ENCODE measurements around the gene HELQ. TPM values are rescaled to one million over a fixed set of nuclear protein-coding genes. Genes with fewer than 3 reads are reported as not detected.
A peak's percentile ranks its signal among the peaks of the same experiment; 100 is the strongest.
"Not testable (repeated sequence)": the region's sequence is repeated elsewhere in the genome, so short reads cannot be mapped to it uniquely, and the experiment has no call there.

Gene HELQ
- polyA plus RNA-seq (2012; ENCODE audit: missing spikeins): 8.0 TPM

- TF ChIP-seq POLR2A (IDR thresholded peaks at IDR 0.05; ENCODE audit: low read depth, low read length) (peak; percentile 97), TAF1 (IDR thresholded peaks at IDR 0.05; ENCODE audit: borderline replicate concordance, low read depth, low read length) (peak; percentile 91), POLR2AphosphoS5 (IDR thresholded peaks at IDR 0.05; ENCODE audit: low read depth, low read length) (peak; percentile 94)
- FAIRE-seq (peak; percentile 99), DNase-seq (ENCODE audit: insufficient read length) (peak; percentile 73)
Measured at GRCh38 chr4:83455281-83456183, at the start of gene HELQ, which contains the start of gene MRPS18C. HELQ (minus strand) TSS chr4:83455823; CDS start chr4:83455693, 130 bp downstream. MRPS18C (plus strand) TSS chr4:83456058; CDS start chr4:83456078, 20 bp downstream.

GRCh38 chr4:83504996-83505395 is 49.4 kb upstream of the HELQ start:
- DNase-seq (ENCODE audit: insufficient read length) (no peak), FAIRE-seq (no peak)
- no peak for TF ChIP-seq POLR2AphosphoS5 (IDR thresholded peaks at IDR 0.05; ENCODE audit: low read depth, low read length)
- no peak for TF ChIP-seq POLR2A (IDR thresholded peaks at IDR 0.05; ENCODE audit: low read depth, low read length)
- no peak for TF ChIP-seq TAF1 (IDR thresholded peaks at IDR 0.05; ENCODE audit: borderline replicate concordance, low read depth, low read length)

- TF ChIP-seq POLR2A (IDR thresholded peaks at IDR 0.05; ENCODE audit: low read depth, low read length): no peak
- TF ChIP-seq TAF1 (IDR thresholded peaks at IDR 0.05; ENCODE audit: borderline replicate concordance, low read depth, low read length): no peak
- TF ChIP-seq POLR2AphosphoS5 (IDR thresholded peaks at IDR 0.05; ENCODE audit: low read depth, low read length): no peak
- FAIRE-seq: no peak
- DNase-seq (ENCODE audit: insufficient read length): no peak
Measured at GRCh38 chr4:83504503-83504902, 48.9 kb upstream of the HELQ start.

GRCh38 chr4:83503974-83504373 is 48.4 kb upstream of the HELQ start:
- no peak for TF ChIP-seq TAF1 (IDR thresholded peaks at IDR 0.05; ENCODE audit: borderline replicate concordance, low read depth, low read length)
- no peak for TF ChIP-seq POLR2A (IDR thresholded peaks at IDR 0.05; ENCODE audit: low read depth, low read length)
- no peak for TF ChIP-seq POLR2AphosphoS5 (IDR thresholded peaks at IDR 0.05; ENCODE audit: low read depth, low read length)
- no peak for FAIRE-seq

GRCh38 chr4:83501671-83502070 is 46.0 kb upstream of the HELQ start:
- not testable (repeated sequence) for DNase-seq (ENCODE audit: insufficient read length); FAIRE-seq

More at GRCh38 chr4:83503974-83504373, 48.4 kb upstream of the HELQ start:
- no peak for DNase-seq (ENCODE audit: insufficient read length)

- FAIRE-seq (no peak), DNase-seq (ENCODE audit: insufficient read length) (no peak)
- TF ChIP-seq POLR2AphosphoS5 (IDR thresholded peaks at IDR 0.05; ENCODE audit: low read depth, low read length) (no peak), POLR2A (IDR thresholded peaks at IDR 0.05; ENCODE audit: low read depth, low read length) (no peak), TAF1 (IDR thresholded peaks at IDR 0.05; ENCODE audit: borderline replicate concordance, low read depth, low read length) (no peak)
Measured at GRCh38 chr4:83498187-83498586, 42.6 kb upstream of the HELQ start.

- DNase-seq (ENCODE audit: insufficient read length); FAIRE-seq: not testable (repeated sequence)
Measured at GRCh38 chr4:83496085-83496917, 40.7 kb upstream of the HELQ start.

GRCh38 chr4:83490876-83491450 is 35.3 kb upstream of the HELQ start:
- TF ChIP-seq POLR2A (IDR thresholded peaks at IDR 0.05; ENCODE audit: low read depth, low read length) (no peak), POLR2AphosphoS5 (IDR thresholded peaks at IDR 0.05; ENCODE audit: low read depth, low read length) (no peak), TAF1 (IDR thresholded peaks at IDR 0.05; ENCODE audit: borderline replicate concordance, low read depth, low read length) (no peak)
- DNase-seq (ENCODE audit: insufficient read length) (no peak), FAIRE-seq (no peak)

- no peak for TF ChIP-seq TAF1 (IDR thresholded peaks at IDR 0.05; ENCODE audit: borderline replicate concordance, low read depth, low read length)
- no peak for TF ChIP-seq POLR2AphosphoS5 (IDR thresholded peaks at IDR 0.05; ENCODE audit: low read depth, low read length)
- no peak for TF ChIP-seq POLR2A (IDR thresholded peaks at IDR 0.05; ENCODE audit: low read depth, low read length)
- no peak for DNase-seq (ENCODE audit: insufficient read length)
- no peak for FAIRE-seq
Measured at GRCh38 chr4:83489711-83490326, 34.2 kb upstream of the HELQ start.

- DNase-seq (ENCODE audit: insufficient read length) (no peak), FAIRE-seq (no peak)
- TF ChIP-seq POLR2A (IDR thresholded peaks at IDR 0.05; ENCODE audit: low read depth, low read length) (no peak), POLR2AphosphoS5 (IDR thresholded peaks at IDR 0.05; ENCODE audit: low read depth, low read length) (no peak), TAF1 (IDR thresholded peaks at IDR 0.05; ENCODE audit: borderline replicate concordance, low read depth, low read length) (no peak)
Measured at GRCh38 chr4:83486457-83487129, 31.0 kb upstream of the HELQ start.
